ENCODE measurements around the gene TMOD2.
A peak's percentile ranks its signal among the peaks of the same experiment; 100 is the strongest.

The TMOD2 gene

DNA sequence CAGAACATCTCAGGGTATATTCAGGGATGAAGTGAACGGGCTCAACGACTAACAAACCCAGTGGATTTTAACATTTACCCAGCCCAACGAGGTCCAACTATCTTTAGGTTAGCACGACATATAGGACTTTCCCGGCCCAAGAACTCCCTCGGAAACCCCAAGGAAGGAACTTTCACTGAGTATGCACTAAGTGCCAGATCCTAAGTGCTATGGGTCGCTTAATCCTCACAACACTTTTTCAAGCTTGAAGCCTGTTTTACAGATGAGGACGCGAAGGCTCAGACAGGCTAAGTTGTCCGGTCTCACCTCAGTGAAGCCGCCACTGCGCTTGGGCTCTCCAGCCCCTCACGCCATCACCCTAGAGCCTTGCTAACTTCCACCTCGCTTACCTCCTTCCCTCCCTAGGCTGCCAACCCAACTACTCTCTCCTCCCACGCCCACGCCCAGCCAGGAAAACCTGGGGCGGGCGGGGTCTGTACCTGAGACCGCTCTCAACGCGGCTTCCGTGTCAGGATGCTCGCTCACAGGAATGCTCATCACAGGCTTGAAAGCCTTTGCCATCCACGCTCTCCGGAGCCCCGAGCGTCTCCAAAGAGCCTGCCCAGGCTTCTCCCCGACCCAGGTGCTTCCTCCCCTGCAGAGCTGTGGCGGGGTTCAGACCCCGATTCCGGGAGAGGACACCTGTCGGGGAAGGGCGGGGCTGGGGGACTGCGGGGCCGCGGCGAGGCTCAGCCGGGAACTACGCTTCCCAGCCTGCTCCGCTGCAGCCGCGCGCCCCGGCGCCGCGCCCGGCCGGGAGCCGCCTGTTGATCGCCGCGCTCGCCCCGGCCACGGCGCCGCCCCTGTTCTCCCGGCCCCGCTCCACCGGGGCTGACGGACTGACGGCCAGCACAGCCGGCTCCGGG is at the start of gene TMOD2:
Gene TMOD2 (plus strand): TSS at position 806 of the 905 bp plus-strand sequence. CDS start 14,845 bp downstream, outside the sequence.
- POLR2A ChIA-PET, result no interaction called here
- peak; percentile 76 for DNase-seq (ENCODE audit: extremely low spot score)
- TF ChIP-seq CTCF (IDR thresholded peaks at IDR 0.05; ENCODE audit: control extremely low read depth, extremely low read depth, low read depth, missing control alignments), result no peak
- CTCF ChIA-PET, result interaction anchor here (0.8 to 1.8 kb wide), 4 partner anchors 10 to 101 kb away, joined by 3 to 6 read pairs (median 4); no protein-coding TSS in a partner anchor

DNA sequence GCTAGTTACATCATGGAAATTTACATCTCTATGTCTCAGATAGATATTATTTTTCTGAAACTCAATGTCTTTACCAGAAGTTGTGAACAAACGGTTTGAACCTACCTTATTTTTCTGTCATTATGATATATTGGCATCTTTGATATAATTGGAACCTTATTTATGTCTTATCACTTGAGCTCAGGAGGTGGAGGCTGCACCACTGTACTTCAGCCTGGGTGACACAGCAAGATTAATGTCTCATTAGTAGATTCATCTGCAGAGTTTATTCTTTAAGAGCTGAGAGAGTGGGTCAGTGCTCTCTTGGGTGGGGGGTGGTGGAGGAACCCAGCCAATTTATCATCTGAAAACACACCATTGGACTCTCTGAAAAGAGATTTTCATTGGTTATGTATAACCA is 48.7 kb upstream of the TMOD2 start:
- DNase-seq (ENCODE audit: extremely low spot score), result no peak
- TF ChIP-seq CTCF (IDR thresholded peaks at IDR 0.05; ENCODE audit: control extremely low read depth, extremely low read depth, low read depth, missing control alignments), result no peak
- POLR2A ChIA-PET, result no interaction called here
- CTCF ChIA-PET, result interaction anchor here (0.8 to 2.5 kb wide), 6 partner anchors 8 to 74 kb away, joined by 3 to 14 read pairs (median 4); partner anchors contain the start of gene SCG3

- TF ChIP-seq CTCF (IDR thresholded peaks at IDR 0.05; ENCODE audit: control extremely low read depth, extremely low read depth, low read depth, missing control alignments), result no peak
- ChIA-PET CTCF (interaction anchor here (0.9 to 1.1 kb wide), 2 partner anchors 27 to 57 kb away, joined by 3 read pairs; no protein-coding TSS in a partner anchor), POLR2A (no interaction called here)
- no peak for DNase-seq (ENCODE audit: extremely low spot score)
These were observed 45.1 kb upstream of the TMOD2 start for GRCh38 chr15:51706291-51706690.

GRCh38 chr15:51706926-51707608 is 44.3 kb upstream of the TMOD2 start:
- ChIA-PET CTCF (no interaction called here), POLR2A (no interaction called here)
- no peak for TF ChIP-seq CTCF (IDR thresholded peaks at IDR 0.05; ENCODE audit: control extremely low read depth, extremely low read depth, low read depth, missing control alignments)
- DNase-seq (ENCODE audit: extremely low spot score), result no peak

- no peak for DNase-seq (ENCODE audit: extremely low spot score)
- ChIA-PET POLR2A (no interaction called here), CTCF (interaction anchor here (1.1 kb wide), 1 partner anchor 12 kb away, joined by 5 read pairs; no protein-coding TSS in a partner anchor)
- TF ChIP-seq CTCF (IDR thresholded peaks at IDR 0.05; ENCODE audit: control extremely low read depth, extremely low read depth, low read depth, missing control alignments), result no peak
These were observed 43.4 kb upstream of the TMOD2 start for GRCh38 chr15:51708013-51708412.

DNA sequence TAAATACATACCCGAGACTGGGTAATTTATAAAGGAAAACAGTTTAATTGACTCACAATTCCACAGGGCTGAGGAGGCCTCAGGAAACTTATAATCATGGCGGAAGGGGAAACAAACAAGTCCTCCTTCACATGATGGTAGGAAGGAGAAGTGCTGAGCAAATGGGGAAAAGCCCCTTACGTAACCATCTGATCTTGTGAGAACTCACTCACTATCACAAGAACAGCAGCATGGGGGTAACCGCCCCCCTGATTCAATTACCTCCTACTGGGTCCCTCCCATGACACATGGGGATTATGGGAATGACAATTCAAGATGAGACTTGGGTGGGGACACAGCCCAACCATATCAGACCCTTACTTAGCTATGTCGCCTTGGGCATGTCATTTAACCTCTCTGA is 42.4 kb upstream of the TMOD2 start:
- DNase-seq (ENCODE audit: extremely low spot score), result no peak
- ChIA-PET POLR2A (no interaction called here), CTCF (no interaction called here)
- no peak for TF ChIP-seq CTCF (IDR thresholded peaks at IDR 0.05; ENCODE audit: control extremely low read depth, extremely low read depth, low read depth, missing control alignments)

Data from GM10248 (cell line).